AG04450 (cell line): Measurements from ENCODE around the gene FRMPD1. TPM values are rescaled to one million over a fixed set of nuclear protein-coding genes. Genes with fewer than 3 reads are reported as not detected.
A peak's percentile ranks its signal among the peaks of the same experiment; 100 is the strongest.

Experiments
- CTCF ChIA-PET: fragments of 300-600, 350-600 bp; formaldehyde crosslinking; extraction: SDS; loops from one replicate; lab custom pipeline; 2022; ENCODE audit warnings: antibody characterized with exemption, inconsistent platforms; lab: Charles Lee
- POLR2A ChIA-PET: fragments of 350-600 bp; formaldehyde crosslinking; extraction: SDS; loops from one replicate; lab custom pipeline; 2021; ENCODE audit warnings: antibody characterized with exemption, inconsistent platforms; lab: Yijun Ruan, JAX
- DNase-seq: peaks from one replicate; pipeline ENCODE4 v3.0.0-alpha.2; 2011; ENCODE audit warnings: low read depth, low spot score
- H3K27ac ChIP-seq: one replicate; pipeline ENCODE4 v1.5.1; 2012; ENCODE audit warnings: low read depth, low read length, control low read depth
- H3K27me3 ChIP-seq: one replicate; pipeline ENCODE4 v1.6.0; 2012; ENCODE audit warnings: low read length; ENCODE audit not compliant: control insufficient read depth, insufficient read depth
- H3K4me3 ChIP-seq: 2 replicates; pipeline ENCODE4 v1.5.1; 2011; ENCODE audit warnings: mild to moderate bottlenecking, low read depth, low read length, control low read depth
- H3K9me3 ChIP-seq: 2 replicates; pipeline ENCODE4 v1.5.1; 2012; ENCODE audit warnings: low read length; ENCODE audit not compliant: control insufficient read depth, insufficient read depth
- CTCF ChIP-seq: IDR thresholded peaks from 2 replicates; pipeline ENCODE4 v1.5.1; 2011; ENCODE audit warnings: low read depth, low read length, control low read depth, inconsistent platforms
- polyA plus RNA-seq: library from polyadenylated mRNA; depleted of rRNA; stranded (reverse); fragments of >200 nt; gene quantifications from 2 replicates; pipeline ENCODE4 v1.2.3, GENCODE V29; 2011

FRMPD1 gene
- polyA plus RNA-seq, 1 experiment: not detected

DNA sequence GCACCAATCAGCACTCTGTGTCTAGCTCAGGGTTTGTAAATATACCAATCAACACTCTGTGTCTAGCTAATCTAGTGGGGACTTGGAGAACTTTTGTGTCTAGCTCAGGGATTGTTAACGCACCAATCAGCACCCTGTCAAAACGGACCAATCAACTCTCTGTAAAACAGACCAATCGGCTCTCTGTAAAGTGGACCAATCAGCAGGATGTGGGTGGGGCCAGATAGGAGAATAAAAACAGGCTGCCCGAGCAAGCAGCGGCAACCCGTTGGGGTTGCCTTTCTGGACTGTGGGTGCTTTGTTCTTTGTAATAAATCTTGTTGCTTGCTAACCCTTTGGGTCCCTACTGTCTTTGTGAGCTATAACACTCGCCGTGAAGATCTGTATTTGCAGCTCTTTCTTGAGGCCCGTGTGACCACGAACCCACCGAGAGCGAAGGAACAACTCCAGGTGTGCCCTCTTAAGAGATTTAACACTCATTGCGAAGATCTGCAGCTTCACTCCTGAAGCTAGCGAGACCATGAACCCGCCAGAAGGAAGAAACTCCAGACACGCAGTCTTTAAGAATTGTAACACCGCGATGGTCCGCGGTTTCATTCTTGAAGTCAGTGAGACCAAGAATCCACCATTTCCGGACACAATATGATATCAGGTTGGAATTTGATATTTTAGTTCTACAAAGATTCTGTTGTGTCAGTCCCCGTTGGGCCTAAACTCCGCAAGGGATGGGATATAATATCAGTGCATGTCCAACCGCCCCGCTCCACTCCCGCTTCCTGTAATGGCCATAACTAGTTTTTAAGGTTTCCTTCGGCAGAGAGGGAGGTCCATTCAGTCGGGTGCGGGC lies 102.1 kb downstream of the FRMPD1 start:
- CTCF ChIA-PET: interaction anchor here (0.6 kb wide), 1 partner anchor 85 kb away, joined by 4 read pairs; no protein-coding TSS in a partner anchor
- H3K27ac ChIP-seq: no peak overlapping the region
- peak overlapping the region; percentile 78 for H3K4me3 ChIP-seq
- POLR2A ChIA-PET: interaction anchor here (0.7 kb wide), 1 partner anchor 49 kb away, joined by 3 read pairs; no protein-coding TSS in a partner anchor
- DNase-seq: no peak
- TF ChIP-seq CTCF: no peak
- no peaks in the 10 kb centered on the region for H3K27me3 ChIP-seq
- no peaks in the 10 kb centered on the region; the same call in 1 of the 2 replicates for H3K9me3 ChIP-seq

DNA sequence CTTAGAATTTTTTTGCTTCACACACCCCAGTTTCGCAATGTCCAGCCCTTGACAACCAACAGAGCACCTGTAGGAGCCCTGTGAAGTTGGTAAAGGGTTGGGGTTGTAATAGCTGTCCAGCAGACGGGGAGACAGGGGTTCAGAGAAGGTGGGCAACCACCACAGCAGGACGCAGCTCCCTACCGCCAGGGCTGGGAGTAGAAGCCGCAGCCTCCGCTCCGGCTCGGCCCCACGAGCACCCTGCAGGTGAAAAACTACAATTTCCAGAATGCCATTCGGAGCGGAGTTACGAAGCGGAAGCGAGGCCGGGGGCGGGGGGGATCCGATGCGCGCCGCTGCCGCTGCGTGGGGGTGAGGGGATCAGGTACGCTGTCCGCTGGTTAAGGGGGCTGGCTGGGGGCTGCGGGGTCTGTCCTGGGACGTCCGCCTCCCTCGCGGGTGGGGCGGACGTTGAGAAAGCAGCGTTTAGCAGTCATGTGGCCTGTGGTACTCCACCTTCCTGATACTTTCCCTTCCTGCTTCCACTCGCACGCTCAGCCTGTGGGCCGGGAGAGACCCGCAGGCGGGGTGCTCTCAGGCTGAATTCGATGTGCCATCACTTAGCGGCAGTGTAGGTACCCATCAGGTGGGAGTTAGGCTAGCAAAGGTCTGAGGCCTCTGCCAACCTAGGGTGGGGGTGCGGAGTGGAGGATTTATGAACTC lies 102.9 kb downstream of the FRMPD1 start, which contains the start of gene TRMT10B:
TRMT10B (plus strand) TSS at position 317 of the 702 bp plus-strand sequence. CDS start 8,127 bp downstream, outside the sequence.
- peak; percentile 10 for DNase-seq
- TF ChIP-seq CTCF: peak; percentile 24; the same call in 1 of the 2 replicates
- H3K27ac ChIP-seq: peak within 1 kb of the TSS; percentile 39
- H3K4me3 ChIP-seq: peak within 1 kb of the TSS; percentile 78
- H3K9me3 ChIP-seq: no peaks in the 10 kb centered on the region; the same call in 1 of the 2 replicates
- ChIA-PET POLR2A (interaction anchor here (0.7 kb wide), 1 partner anchor 48 kb away, joined by 3 read pairs; no protein-coding TSS in a partner anchor), CTCF (no interaction called here)
- no peaks in the 10 kb centered on the region for H3K27me3 ChIP-seq

DNA sequence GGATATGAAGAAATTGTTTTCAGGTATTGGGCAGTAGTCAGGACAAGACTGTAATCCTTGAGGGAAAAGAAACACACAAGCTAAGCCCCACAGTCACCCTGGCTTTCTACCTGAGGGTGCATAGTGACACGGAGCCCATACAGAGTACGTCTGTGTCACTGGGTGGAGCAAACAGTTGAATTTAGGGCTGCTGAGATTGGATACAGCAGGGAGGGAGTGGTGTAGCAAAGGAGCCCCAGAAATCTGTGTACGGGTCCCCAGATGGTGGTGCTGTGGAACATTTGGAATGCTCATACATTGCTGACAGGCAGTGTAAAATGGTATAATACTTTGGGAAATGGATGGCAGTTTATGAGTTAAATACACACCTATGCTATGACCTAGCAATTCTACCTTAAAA lies 108.0 kb downstream of the FRMPD1 start:
- ChIA-PET CTCF (interaction anchor here (1.0 to 1.5 kb wide), 2 partner anchors 9 to 11 kb away, joined by 3 to 4 read pairs; no protein-coding TSS in a partner anchor), POLR2A (no interaction called here)
- no peak for DNase-seq
- Histone ChIP-seq H3K27me3 (no peaks in the 10 kb centered on the region), H3K9me3 (no peaks in the 10 kb centered on the region), H3K4me3 (no peak overlapping the region), H3K27ac (no peak overlapping the region)
- TF ChIP-seq CTCF: no peak

DNA sequence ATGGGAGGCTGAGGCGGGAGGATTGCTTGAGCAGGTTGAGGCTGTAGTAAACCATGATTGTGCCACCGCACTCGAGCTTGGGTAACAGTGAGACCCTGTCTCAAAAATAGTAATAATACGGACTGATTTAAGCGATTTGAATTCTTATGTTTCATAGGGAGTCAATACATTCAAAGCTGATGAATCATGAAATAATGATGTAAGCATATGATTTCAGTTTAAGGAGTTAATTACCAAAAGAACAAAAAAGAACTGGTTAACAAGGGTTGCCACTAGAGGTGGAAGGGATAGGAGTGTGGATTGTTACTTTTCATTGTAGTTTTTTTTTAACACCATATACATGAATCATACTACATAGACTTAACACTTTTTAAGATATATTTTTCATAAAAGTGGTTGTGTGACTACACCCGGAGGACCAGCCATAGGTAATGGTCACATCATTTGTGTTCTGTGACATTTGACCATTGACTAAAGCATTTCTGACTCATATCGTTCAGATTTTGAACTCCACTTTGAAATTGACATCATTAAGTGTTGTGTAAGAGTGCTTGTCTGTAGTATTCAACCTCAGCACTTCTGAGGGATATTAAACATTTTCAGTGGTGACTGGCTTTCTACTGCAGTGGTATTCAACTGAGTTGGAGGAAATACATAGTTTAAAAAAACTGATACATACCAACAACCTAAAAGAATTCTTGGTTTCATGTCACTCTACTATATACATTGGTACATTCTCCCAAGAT lies 109.8 kb downstream of the FRMPD1 start:
- H3K27me3 ChIP-seq: no peaks in the 10 kb centered on the region
- no peak overlapping the region for H3K4me3 ChIP-seq
- no peak for TF ChIP-seq CTCF
- H3K9me3 ChIP-seq: no peaks in the 10 kb centered on the region
- POLR2A ChIA-PET: no interaction called here
- no peak overlapping the region for H3K27ac ChIP-seq
- peak; percentile 21 for DNase-seq
- CTCF ChIA-PET: no interaction called here
